NCI-H460 (cell line): ENCODE measurements around the gene CABLES1. TPM values are rescaled to one million over a fixed set of nuclear protein-coding genes. Genes with fewer than 3 reads are reported as not detected.
"Not testable (repeated sequence)": the region's sequence is repeated elsewhere in the genome, so short reads cannot be mapped to it uniquely, and the experiment has no call there.

Experiments used
- DNase-seq: peaks from one replicate; pipeline ENCODE4 v3.0.0-alpha.2; 2016; ENCODE audit warnings: low read depth; ENCODE audit errors: extremely low read depth
- total RNA-seq: library from RNA; depleted of rRNA; stranded (reverse); fragments of >200 nt; shearing (Covaris generic); gene quantifications from 2 replicates; pipeline ENCODE4 v1.2.3, GENCODE V29; 2014

CABLES1 gene
- total RNA-seq, 1 experiment from 2014 or later: 3.2 TPM

DNA sequence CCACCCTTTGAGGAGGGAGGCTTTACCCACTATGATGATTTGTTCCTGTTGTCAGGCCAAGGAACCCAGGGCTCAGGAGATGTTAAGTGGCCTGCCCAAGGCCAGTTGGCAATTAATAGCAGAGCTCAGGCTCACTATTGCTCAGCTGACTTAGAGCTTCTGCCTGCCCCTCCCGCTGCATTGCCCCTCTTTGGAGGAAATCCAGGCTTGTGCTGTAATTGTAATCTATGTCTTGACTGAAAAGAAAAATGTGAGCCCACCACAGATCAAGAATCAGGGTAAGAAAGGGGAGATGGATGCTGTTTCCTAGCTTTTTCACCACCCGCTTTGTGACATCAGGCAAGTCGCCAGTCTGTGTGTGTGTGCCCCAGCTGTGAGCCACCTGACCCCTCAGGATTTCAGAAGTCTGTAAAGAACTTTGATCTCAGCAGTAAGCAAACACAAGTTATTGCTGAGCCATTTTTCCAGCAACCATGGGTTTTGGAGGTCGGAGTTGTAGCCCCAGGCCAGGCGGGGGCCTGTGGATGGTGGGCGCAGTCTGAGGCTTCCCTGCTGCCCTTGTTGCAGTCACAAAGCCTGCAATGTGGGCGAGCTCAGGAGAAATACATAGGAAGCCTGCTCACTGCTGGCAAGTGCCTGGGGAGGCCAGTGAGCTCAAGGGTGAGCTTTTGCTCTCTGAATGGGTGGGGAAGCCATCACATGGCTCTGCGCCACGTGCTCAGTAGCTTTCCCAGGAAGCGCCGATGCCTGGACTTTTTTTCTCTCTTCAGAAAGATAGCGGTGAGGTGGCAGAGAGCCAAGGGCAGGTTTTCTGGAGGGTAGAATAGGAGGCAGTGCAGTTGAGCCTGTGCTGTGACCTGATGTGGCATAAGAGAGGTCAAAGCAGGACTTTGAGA lies 6.1 kb downstream of the CABLES1 start:
- DNase-seq: no peak

DNA sequence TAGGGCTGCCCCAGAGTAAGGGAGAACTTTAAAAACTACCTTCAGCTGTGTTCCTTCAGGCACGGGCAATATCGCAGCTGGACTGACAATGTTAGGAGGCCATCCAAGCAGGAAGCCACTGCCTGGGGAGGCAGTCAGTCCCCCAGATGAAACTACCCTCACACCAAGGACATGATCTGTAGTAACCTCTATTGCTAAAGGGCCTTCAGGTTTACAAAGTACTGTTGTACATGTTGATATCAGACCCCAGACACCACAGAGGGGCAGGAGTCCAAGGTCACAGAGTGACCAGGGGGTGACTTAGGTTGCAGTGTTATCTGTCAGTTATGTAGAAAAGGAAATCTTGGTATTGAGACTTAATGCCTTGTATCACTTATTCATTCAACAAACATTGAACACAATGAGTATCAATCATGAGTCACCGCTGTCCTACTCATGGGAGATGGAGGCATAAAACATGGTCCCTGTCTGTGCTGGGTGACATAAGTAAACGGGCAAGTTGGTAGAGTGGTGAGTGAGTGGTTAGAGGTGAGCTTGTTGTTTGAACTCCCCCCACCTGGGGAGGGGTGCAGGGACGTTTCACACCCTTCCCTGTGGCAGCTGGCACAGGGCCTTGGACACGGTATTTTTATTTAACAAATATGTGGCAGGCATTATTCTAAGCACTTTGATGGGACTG lies 7.1 kb downstream of the CABLES1 start:
- no peak for DNase-seq

DNA sequence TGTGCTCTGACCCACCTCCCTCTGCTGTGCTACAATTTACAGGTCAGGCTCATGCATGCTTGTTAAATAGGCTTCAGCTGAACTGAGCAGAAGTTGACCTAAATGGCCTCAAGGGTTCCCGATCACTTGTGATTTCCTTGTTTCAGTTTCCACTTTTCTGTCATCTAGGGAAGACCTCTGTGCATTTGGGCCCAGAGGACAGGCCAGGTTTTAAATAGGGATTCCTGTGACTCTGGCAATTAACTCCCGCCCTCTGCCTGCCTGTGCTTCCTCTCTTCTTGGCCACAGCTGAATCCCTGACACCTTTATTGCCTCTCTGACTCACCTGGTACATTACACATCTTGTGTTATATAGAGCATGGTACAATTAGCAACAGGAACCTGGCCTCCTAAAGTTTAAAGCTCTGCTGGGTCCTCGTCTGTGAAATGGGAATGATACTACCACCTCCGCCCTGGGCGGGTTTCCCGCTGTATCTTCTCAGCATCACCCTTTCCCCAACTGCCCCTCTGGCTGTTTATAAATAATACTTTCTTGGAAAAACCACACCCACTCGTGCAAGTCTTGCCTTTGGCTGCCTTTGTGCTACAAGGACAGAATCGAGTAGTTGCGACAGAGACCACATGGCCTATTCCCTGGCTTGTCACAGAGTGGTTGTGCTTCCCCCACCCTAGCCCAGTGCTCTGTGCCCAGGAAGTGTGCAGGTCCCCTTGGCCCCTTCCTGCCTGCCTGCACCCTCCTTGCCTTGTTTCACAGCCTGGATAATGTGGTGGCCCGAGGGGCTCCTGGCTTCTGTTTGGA lies 7.9 kb downstream of the CABLES1 start:
- DNase-seq: no peak

GRCh38 chr18:23143815-23144261 lies 8.6 kb downstream of the CABLES1 start:
- no peak for DNase-seq

DNA sequence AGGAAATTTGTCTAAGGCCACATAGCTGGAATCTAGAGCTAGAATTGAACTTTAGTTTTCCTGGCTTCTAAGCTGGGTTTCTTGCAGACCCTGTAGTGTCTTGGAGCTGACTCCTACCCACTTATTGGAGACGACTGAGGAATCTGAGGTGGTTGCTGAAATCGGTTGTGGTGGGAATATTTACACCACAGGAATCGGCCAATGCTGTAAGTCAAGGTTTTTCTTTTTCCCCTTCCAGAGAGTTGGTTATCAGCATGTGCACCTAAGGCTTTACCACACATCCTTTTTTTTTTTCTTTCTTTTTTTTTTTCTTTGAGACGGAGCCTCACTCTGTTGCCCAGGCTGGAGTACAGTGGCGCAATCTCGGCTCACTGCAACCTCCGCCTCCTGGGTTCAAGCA lies 9.4 kb downstream of the CABLES1 start:
- DNase-seq: no peak

- no peak for DNase-seq
Observed at GRCh38 chr18:23145621-23146020, 10.3 kb downstream of the CABLES1 start.

GRCh38 chr18:23146861-23147469 lies 11.7 kb downstream of the CABLES1 start:
- DNase-seq: no peak

- DNase-seq: no peak
Observed at GRCh38 chr18:23148382-23148781, 13.1 kb downstream of the CABLES1 start.

DNA sequence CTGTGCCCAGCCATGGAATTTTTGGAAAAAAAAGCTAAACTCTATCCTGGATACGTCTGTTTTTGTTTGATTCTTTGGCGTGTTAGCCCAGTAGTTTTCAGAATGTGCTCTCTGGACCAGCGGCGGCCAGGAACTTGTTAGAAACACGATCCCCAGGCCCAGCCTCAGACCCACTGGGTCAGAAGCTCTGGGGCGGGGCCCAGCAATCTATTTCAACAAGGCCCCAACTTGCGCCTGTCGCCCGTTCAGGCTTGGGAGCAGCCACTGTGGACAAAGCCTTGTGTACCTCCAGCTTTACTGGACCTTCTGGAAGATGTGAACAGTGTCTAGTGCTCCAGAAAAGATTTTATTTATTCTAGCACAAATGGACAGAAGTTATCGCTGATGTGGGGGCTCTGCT lies 14.3 kb downstream of the CABLES1 start:
- DNase-seq: no peak

GRCh38 chr18:23151414-23152099 lies 16.3 kb downstream of the CABLES1 start:
- no peak for DNase-seq

DNA sequence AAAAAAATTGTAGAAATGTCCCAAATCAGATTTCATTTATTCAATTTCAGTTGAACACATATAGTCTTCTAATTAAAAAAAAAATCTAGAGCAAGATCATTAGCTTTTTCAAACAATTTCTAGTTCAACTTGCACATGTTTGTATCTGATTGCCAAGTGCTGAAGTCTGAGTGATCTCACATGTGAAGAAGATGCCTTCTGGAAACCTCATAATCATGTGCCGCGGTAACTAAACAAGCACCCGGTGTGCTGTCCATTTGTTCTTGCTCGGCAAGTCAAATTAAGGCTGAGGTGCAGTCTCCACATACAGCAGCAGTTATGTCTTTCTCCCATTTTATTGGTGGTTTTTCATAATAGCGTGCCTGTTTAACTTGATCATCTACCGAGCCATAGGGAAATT lies 18.7 kb downstream of the CABLES1 start:
- no peak for DNase-seq

GRCh38 chr18:23154823-23155500 lies 19.7 kb downstream of the CABLES1 start:
- DNase-seq: no peak

GRCh38 chr18:23155537-23155936 lies 20.3 kb downstream of the CABLES1 start:
- no peak for DNase-seq

DNA sequence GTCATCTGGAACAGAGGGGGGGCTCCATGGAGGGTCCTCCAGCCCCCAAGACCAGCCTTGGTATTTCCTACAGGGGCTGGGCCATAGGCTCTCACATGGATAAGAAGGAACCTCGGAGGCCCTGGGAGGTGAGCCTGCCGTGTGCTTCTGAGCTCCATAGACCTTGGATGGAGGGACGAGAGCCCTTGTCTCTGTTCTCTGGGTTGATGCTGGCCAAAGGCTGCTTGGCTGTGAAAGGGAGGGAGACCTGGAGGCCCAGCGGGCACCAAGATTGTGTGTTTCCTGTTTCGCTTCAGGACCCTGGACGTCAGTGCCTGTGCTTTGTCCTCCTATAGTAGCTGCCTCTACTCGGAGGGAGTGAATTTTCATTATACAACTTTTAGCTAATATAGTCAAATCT lies 20.8 kb downstream of the CABLES1 start:
- no peak for DNase-seq

DNA sequence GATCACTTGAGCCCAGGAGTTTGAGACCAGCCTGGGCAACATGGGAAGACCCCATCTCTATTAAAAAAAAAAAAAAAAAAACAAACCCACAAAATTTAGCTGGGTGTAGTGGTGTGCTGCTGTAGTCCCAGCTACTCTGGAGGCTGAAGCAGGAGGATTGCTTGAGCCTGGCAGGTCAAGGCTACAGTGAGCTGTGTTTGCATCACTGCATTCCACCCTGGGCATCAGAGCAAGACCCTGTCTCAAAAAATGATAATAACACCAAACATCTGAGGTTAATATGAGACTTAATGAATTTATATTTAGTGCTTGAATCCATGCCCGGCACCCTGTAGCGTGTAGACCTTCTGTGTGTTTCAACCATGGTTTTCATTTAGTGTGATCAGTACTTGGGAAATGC lies 22.8 kb downstream of the CABLES1 start:
- DNase-seq: no peak

- not testable (repeated sequence) for DNase-seq
Observed at GRCh38 chr18:23158884-23159283, 23.6 kb downstream of the CABLES1 start.

DNA sequence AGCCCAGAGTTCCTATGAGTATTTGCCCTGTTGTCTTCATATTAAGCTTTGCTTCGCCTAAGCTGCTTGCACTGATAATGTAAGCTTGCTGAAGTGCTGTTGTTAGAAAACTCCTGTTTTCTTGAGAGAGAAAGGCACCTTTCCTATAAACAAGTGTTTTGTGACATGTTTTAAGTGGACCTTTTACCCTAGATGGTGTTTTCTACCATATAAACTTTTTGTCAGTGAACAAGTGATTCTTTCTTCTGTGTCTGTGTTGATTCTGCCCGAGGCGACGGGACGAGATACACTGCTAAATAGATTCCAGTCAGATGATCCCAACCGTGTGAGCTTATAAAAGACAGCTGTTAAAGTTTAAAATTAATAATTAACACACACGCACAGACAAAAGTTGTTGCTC lies 24.1 kb downstream of the CABLES1 start:
- no peak for DNase-seq

- DNase-seq: no peak
Observed at GRCh38 chr18:23162473-23162872, 27.2 kb downstream of the CABLES1 start.

- DNase-seq: no peak
Observed at GRCh38 chr18:23163786-23164533, 28.7 kb downstream of the CABLES1 start.
